HL-60 (cell line): ENCODE measurements around the gene BUB3.

Experiments
- DNase-seq, 2 experiments: peaks; one replicate each; pipeline ENCODE4 v3.0.0-alpha.2; 2010 to 2020; ENCODE audit warnings: low read depth in 1 of 2, low spot score in 1 of 2
- H3K27ac ChIP-seq: fragments of 250-450 bp; sonication (Bioruptor Pico); replicated peaks from 2 replicates; pipeline ENCODE4 v1.5.1; 2020; ENCODE audit warnings: mild to moderate bottlenecking, moderate library complexity
- H3K27me3 ChIP-seq: fragments of 250-450 bp; sonication (Bioruptor Pico); 2 replicates; pipeline ENCODE4 v1.5.1; 2021; ENCODE audit warnings: mild to moderate bottlenecking, moderate library complexity; ENCODE audit not compliant: insufficient read depth, poor library complexity, severe bottlenecking
- H3K4me3 ChIP-seq: replicated peaks from 2 replicates; pipeline ENCODE4 v1.5.1; 2011; ENCODE audit warnings: mild to moderate bottlenecking, control low read depth, low read length; ENCODE audit not compliant: insufficient read depth
- GABPA ChIP-seq: IDR thresholded peaks from 2 replicates; pipeline ENCODE4 v1.6.1; 2012; ENCODE audit warnings: low read depth
- POLR2AphosphoS5 ChIP-seq: IDR thresholded peaks from 2 replicates; pipeline ENCODE4 v1.6.1; 2012; ENCODE audit warnings: low read depth
- REST ChIP-seq: IDR thresholded peaks from 2 replicates; pipeline ENCODE4 v1.6.1; 2012; ENCODE audit warnings: low read depth; ENCODE audit not compliant: insufficient replicate concordance
- SPI1 ChIP-seq: IDR thresholded peaks from 2 replicates; pipeline ENCODE4 v1.6.1; 2012; ENCODE audit warnings: low read depth, mild to moderate bottlenecking, borderline replicate concordance
- TF ChIP-seq, protein P1 (sequence below): IDR thresholded peaks from one replicate; pipeline ENCODE4 v1.5.1; 2011; ENCODE audit warnings: low read length, control low read depth, inconsistent platforms; ENCODE audit not compliant: insufficient read depth

Gene BUB3

GRCh38 chr10:123144697-123145541 lies 9.3 kb upstream of the BUB3 start:
- Histone ChIP-seq H3K27ac (no peak overlapping the region), H3K4me3 (no peak overlapping the region), H3K27me3 (peaks cover 93% of the 10 kb centered on the region)
- no peak for DNase-seq
- TF ChIP-seq REST (no peak), GABPA (no peak), SPI1 (no peak), POLR2AphosphoS5 (no peak)
- TF ChIP-seq, protein P1, sequence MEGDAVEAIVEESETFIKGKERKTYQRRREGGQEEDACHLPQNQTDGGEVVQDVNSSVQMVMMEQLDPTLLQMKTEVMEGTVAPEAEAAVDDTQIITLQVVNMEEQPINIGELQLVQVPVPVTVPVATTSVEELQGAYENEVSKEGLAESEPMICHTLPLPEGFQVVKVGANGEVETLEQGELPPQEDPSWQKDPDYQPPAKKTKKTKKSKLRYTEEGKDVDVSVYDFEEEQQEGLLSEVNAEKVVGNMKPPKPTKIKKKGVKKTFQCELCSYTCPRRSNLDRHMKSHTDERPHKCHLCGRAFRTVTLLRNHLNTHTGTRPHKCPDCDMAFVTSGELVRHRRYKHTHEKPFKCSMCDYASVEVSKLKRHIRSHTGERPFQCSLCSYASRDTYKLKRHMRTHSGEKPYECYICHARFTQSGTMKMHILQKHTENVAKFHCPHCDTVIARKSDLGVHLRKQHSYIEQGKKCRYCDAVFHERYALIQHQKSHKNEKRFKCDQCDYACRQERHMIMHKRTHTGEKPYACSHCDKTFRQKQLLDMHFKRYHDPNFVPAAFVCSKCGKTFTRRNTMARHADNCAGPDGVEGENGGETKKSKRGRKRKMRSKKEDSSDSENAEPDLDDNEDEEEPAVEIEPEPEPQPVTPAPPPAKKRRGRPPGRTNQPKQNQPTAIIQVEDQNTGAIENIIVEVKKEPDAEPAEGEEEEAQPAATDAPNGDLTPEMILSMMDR = no peak

DNA sequence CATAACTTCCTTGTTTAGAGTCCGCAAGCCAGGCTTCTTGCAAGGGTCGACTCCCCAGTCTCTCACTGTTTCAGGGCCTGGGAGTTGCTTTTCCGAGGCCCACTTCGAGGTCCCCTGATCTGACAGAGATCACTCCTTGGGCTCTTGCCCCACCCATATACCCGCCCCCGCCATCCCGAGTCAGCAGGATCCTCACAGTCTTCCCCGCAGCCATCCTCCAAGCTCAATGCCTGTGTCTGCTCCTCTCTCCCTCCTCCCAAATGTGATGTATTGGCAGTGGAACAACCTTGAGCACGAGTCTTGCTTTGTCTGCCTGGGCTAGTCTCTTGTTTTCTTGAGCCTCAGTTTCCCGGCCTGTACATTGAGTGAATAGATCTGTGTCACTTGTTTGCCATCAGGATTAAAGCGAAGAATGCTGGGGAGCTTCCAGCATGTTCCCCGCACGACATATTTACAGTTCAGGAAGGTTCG lies 8.6 kb upstream of the BUB3 start:
- Histone ChIP-seq H3K4me3 (no peak overlapping the region), H3K27ac (no peak overlapping the region), H3K27me3 (peaks cover 93% of the 10 kb centered on the region)
- DNase-seq = no peak
- TF ChIP-seq POLR2AphosphoS5 (no peak), SPI1 (no peak), REST (no peak), GABPA (no peak)
- TF ChIP-seq, protein P1 = no peak

- TF ChIP-seq, protein P1 = no peak
- TF ChIP-seq GABPA = no peak
- H3K4me3 ChIP-seq = no peak overlapping the region
- peaks cover 93% of the 10 kb centered on the region for H3K27me3 ChIP-seq
- H3K27ac ChIP-seq = no peak overlapping the region
- DNase-seq = no peak
Observed at GRCh38 chr10:123146013-123146893, 7.9 kb upstream of the BUB3 start.
